NOMO-1 treated with dmso at 0.1 percent for 144 hours (cell line): ENCODE data around the gene PAXX.

ENCODE experiments used
- DNase-seq: peaks from one replicate; lab custom pipeline; 2025; ENCODE audit not compliant: unreplicated experiment; lab: John Stamatoyannopoulos, UW

Gene PAXX, protein sequence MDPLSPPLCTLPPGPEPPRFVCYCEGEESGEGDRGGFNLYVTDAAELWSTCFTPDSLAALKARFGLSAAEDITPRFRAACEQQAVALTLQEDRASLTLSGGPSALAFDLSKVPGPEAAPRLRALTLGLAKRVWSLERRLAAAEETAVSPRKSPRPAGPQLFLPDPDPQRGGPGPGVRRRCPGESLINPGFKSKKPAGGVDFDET

DNA sequence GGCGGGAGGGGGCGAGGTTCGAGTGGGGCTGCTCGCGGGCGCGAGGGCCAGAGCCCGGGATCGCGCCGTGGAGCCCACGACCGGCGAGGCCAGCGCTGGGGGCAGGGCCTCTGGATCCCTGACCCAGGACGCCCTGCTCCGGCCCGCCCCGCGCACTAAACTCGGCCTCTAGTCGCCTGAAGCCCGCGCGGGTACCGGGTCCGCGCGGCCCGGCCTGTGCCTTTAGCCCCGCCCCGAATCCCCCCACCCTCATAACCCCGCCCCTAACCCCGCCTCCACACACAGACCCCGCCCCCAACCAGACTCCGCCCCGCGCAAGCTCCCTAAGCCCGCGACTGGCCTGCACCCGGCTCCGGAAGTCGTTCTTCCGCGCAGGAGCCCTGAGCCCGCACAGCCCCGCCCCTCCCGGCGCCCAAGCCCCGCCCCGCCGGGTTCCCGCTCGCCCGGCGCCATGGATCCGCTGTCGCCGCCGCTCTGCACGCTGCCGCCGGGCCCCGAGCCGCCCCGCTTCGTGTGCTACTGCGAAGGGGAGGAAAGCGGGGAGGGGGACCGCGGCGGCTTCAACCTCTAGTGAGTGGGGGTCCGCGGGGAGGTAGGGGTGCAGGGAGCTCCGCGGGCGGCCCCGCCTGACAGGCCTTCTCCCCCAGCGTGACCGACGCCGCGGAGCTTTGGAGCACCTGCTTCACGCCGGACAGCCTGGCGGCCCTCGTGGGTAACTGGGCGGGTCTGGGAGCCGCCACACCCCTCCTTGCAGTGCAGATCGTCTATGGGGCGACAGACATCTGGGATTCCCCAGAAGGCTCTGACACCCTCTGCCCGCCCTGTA, at the start of gene PAXX:
Gene PAXX, plus strand, starts transcription at position 430 of the 826 bp plus-strand sequence. Its CDS starts 22 bp downstream, at position 452.
- peak; percentile 97 for DNase-seq

DNA sequence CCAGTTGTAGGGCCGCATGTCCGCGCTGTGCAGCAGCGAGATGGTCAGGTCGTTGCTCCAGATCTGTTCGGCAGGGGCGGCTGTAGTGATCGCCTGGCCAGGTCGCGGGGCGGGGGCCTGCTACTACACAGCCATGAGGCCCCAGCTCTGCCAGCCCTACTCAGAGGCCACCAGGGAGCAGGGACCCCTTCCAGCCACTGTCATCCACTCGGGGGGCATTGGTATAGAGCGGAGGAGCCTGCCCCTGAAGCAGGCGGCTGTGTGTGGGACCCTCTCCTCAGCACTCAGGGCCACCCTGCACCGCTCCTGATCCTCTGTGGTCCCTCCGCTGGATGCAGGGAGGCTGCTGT, 49.4 kb upstream of the PAXX start:
- no peak for DNase-seq

DNA sequence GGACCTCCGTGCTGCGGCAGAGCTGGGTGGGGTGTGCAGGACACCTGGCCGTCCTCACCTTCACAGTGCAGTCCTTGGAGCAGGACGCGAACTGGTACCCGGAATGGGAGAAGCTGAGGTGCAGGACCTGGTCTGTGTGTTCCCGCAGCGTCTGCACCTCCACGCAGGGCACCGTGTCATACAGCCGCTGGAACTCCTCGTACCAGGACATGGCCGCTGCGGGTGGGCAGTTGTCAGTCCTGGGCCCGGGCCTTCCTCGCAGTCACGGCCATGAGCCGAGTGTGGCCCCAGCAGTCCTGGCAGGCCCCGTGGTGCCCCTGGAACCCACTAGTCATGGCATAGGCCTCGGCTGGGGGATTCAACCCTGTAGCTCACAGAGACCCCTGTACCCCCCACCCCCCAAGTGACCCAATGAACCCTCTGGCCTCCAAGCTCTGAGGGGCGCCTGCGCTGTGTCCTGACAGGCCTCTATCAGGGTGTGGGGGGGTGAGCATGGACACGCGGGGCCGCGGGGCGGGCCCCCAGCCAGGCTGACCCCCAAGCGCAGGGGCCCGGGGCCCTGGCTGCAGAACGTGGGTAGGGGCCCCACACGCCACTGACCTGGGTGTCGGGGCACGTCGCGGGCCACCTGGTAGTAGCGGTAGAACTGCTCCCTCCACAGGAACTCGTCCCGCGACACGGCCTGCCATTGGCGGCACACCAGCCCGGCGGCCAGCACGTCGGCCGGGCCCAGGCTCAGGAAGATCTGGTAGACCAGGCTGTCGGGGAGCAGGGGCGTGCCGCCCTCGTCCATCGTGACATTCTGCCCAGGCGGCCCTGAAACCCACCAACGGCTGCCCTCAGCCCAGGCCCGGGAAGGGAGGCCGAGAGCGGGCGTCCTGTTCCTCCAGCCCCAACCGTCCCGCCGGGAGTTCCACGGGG, 48.7 kb upstream of the PAXX start:
- peak; percentile 42 for DNase-seq

DNA sequence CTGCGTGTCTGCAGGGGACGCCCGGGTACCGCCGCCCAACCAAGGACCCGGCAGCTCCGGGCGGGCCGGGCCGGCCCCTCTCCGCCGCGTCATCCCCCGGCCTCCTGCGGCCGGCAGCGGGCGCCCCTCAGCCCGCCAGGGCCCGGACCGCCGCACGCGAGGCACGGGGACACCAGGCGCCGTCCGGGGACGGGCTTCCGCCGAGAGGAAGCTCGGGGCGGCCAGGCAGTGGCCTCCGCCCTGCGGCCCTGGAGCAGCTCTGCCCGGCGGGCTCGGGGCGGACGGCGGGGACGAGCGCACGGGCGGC, 48.1 kb upstream of the PAXX start:
- peak; percentile 62 for DNase-seq

DNA sequence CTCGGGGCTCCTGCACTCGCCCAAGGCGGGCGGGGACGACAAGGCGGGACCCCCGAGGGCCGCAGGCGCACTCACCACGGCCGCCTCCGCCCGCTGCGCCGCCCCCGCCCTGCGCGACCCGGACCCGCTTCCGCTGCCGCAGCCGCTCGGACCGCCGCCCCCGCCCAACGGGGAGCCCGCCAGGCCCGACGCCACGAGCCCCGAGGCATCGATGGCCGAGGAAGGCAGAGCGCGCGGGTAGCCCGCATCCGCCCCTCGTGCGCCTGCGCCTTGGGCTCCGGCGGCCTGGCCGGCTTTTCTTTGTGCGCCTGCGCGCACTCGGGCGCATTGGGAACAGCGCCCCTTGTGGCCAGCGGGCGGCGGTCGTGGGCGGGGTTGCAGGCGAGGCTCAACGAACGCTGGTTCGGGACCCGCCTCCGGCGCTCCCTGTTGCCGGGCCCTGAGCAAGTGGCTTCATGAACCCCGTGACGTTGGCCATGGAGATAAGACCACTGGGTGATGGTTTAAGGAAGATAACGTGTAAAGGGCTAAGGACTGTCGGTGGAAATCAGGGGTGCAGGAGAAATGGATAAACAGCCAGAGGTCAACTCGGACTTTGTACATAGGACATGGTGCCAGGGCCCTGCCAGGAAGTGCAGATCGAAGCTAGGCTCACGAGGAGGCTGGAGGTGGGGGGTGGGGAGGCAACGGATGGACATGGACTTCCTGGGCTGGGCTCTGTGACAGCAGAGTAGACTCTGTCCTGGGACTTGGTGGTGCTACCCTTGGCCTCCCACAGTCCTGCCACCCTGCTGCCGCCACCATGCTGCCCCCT, 47.5 kb upstream of the PAXX start, which contains the start of the genes C8G and FBXW5:
Gene C8G, plus strand, starts transcription at position 725 of the 814 bp plus-strand sequence. Its CDS starts 78 bp downstream, at position 803.
Gene FBXW5, minus strand, starts transcription at position 220 of the 814 bp plus-strand sequence. CDS start 655 bp downstream, outside the sequence.
- peak; percentile 98 for DNase-seq

DNA sequence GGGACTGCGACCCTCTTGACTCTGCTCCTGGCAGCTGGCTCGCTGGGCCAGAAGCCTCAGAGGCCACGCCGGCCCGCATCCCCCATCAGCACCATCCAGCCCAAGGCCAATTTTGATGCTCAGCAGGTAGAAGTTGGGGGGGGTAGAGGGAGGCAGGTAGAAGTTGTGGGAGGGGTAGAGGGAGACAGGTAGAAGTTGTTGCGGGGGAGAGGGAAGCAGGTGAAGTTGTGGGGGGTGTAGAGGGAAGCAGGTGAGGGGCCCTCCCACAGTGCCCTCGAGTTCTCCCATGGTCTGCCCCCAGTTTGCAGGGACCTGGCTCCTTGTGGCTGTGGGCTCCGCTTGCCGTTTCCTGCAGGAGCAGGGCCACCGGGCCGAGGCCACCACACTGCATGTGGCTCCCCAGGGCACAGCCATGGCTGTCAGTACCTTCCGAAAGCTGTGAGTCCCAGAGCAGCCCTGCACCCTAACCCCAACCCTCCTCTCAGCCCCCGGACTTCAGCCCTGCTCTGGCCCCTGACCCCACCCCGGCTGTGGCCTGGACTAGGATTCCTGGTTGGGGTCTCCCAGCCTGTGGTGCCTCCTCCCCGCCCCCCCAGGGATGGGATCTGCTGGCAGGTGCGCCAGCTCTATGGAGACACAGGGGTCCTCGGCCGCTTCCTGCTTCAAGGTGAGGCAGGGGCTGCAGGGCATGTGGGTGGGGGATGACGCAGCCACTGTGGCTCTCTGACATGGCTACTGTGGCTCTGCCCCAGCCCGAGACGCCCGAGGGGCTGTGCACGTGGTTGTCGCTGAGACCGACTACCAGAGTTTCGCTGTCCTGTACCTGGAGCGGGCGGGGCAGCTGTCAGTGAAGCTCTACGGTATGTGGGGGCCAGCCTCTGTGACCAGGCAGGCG, 46.6 kb upstream of the PAXX start:
- no peak for DNase-seq

DNA sequence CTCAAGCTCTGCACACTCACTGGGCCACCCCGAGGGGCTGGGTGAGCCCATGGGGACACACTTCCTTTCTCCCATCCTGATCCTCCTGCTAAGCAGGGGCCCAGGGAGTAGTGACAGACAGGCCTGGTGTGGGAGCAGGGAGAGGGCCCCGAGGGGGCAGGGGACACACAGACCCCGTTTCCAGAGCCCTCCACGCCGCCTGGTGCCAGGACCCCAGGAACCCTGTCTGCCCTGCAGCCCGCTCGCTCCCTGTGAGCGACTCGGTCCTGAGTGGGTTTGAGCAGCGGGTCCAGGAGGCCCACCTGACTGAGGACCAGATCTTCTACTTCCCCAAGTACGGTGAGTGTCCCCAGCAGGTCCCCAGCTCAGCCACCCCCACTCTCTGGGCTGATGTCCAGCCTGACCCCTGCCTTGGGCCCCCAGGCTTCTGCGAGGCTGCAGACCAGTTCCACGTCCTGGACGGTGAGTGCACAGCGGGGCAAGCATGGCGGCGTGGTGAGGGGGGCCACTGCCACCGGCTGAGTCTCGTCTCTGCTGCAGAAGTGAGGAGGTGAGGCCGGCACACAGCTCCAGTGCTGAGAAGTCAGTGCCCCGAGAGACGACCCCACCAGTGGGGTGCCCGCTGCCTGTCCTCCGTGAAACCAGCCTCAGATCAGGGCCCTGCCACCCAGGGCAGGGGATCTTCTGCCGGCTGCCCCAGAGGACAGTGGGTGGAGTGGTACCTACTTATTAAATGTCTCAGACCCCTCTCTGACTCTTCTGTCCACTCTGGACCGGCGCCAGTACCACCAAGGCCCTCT, 45.8 kb upstream of the PAXX start:
- no peak for DNase-seq

DNA sequence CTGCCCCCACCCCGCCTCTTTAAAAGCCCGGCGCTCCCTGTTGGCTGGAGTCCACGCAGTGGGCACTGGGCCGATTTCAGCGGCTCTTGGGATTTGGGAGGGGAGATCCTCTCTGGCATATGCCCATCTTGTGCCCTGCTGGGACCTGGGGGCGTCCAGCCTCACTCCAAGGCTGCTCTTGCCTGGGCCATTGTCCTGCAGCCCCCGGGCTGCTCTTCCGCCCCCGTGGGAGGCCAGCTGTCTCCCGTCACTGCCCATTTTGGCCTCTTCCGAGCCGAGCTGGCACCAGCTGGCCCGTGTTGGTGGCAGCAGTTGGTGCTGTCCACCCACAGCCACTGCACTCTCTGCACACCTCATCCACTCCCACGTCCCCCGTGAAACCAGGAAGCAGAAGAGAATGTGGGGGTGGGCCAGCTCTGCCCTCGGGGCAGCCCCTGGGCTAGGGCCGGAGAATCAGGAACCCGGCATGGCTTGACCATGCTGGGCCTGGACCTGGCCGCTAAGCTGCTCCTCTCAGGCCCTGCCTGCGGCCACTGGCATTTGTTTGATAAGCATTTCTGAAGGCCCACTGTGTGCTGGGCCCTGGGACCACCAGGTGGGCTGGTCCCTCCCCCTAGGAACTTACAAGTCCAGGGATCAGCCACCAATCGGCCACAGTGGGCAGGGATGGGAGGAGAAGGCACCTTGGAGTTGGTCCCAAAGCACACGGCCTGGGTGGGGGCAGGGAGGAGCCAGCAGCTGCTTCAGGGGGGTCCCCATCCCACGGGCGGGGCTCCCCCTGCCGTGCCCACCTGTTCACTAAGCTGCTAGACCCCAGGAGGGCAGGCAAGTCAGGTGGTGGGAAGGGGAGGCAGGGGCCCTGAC, 45.0 kb upstream of the PAXX start:
- DNase-seq = no peak

DNA sequence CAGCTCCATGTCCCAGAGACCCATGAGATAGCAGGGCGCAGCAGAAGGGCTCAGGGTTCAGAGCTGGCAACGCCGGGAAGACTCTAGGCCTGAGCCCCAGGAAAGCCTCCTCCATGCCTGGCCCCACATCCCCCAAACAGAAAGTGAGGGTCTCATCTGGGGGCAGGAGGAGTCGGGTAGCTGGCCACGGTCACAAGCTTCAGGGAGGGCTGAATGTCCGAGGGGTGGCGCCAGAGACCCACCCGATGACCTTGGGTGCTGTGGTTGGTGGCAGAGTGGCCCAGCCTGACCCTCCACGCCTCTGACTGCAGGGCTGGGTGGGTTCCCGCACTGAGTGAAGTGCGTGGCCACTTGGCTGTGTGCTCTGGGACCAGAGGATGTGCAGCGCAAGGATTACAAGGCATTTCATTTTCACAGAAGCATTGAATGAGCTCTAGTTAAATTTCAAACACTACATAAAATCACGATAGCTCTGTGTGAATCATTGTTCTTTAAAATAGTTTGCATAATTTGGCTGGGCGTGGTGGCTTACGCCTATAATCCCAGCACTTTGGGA, 44.2 kb upstream of the PAXX start:
- peak; percentile 2 for DNase-seq

DNA sequence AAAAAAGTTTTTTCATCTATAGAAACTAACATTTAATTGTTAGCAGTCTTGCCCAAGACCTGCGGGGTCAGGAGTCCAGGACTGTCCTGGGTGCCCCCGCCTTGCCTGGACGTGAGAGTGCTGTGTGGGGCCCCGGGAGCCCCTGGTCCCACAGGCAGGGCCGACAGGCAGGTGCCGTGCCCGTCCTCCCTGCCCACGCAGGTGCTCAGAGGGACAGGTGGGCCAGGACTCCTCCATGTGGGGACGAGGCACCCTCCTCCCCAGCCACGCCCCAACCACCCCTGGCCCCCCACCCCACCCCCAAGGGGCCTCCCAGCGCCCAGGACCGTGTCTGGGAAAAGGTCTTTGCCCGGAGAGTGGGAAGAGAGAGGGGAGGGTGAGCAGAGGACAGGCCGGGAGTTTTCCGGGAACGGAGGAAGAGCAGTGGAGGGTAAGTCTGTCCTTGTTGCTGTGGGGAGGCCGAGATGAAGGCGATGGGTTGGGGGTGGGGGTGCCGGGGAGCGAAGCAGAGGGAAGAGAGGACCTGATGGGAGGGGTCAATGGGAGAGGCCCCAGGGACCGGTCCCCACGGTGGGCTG, 42.9 kb upstream of the PAXX start:
- no peak for DNase-seq

DNA sequence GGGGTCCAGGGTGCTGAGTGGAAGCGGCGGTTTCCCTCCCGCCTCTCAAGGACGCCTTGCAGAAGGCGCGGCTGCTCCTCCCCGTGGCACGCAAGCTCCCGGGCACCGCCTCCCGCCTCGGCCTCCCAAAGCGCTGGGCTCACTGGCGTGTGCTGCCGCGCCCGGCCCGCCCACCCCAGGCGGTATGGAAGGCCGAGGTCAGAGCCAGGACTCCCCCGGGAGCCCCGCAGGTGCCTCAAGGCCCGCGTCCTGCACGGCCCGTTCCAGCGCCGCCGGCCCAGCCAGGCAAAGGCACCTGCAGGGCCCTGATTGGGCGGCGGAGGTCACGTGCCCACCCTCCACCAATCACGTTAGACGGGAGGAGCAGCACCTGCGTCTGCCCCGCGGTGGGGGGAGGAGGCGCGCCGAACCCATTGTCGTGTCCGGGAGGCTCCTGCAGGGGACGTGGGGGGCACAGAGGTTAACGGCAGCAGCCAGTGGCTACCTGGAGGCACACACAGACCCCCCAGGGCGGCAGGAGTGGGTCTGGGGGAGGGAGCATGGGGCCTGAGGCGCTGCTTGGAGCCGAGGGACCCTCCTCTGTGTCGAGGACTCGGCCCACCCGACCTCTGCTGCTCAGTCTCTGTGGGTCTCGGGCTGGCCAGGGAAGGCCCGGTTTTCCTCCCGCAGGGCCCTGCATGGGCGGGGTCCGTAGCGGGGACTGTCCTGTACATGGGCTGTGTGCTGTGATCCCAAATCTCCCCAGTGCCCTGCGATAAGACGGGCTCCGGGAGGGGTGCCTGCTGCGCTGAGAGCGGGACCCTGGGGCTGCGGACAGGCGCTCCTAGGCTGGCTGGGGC, 42.2 kb upstream of the PAXX start:
- DNase-seq = peak; percentile 97

DNA sequence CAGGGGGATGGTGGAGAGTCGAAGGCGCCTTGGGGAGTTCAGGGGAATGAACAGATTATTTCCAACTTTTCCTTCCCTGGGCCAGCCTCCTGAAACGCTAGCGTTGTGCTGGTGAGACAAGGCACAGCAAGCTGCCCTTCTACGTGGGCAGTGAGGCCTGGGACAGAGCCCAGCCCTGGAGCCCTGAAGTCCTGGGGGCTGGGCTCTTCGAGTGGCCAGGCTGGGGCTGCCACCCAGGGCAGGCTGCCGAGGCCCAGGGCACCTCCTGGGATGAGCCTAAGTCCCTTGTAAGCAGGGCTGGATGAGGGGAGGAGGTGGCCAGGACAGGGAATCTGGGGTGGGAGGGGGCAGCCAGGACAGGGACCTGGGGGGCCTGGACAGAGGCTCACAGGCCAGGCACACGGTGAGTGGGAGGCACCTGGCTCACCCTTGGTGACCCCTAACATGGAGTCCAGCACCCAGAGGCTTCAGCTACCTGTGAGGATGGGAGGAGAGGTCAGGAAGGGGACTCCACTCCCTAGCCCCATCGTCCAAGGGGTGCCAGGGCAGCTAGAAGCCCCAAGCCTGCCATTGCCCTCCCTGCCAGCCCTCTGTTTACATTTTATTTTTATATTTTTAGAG, 41.5 kb upstream of the PAXX start:
- no peak for DNase-seq

DNA sequence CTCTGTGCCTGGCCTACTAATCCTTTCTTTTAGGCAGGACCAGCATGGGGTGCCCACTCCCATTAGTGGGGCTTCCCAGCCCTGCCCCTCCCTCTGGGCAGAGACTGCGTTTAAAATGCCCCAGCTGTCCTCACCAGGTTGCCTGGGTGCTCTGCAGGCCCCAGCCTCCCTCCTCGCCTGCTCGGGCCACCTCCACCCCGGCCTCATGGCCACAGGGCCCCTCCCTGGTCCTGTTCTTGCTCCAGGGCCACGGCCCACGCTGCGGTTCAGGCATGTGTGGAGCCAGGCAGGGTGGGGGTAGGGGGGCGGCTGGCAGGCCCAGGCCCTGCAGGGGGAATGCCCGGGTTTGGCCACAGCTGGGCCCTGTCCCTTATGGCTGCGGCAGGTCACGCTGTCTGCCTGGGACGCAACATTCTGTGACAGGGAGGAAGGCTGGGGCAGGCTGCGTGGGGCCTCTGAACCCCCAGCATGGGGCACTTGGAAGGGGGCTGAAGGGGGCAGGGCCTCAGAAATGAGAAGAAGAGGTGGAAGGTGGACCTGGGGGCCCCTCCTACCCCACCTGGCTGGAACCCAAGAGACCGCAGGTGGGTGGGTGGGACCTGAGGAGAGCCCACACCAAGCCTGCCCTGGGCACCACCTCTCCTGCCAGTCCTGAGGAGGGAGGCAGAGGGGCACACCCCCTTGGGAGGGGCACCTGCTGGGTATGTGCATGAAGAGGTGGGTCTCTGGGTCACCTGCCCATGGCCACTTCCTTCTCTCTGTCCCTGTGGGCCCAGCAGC, 40.5 kb upstream of the PAXX start, which contains the start of gene LCN12:
Gene LCN12, plus strand, starts transcription at position 733 of the 780 bp plus-strand sequence. CDS start 55 bp downstream, outside the sequence.
- DNase-seq = no peak

DNA sequence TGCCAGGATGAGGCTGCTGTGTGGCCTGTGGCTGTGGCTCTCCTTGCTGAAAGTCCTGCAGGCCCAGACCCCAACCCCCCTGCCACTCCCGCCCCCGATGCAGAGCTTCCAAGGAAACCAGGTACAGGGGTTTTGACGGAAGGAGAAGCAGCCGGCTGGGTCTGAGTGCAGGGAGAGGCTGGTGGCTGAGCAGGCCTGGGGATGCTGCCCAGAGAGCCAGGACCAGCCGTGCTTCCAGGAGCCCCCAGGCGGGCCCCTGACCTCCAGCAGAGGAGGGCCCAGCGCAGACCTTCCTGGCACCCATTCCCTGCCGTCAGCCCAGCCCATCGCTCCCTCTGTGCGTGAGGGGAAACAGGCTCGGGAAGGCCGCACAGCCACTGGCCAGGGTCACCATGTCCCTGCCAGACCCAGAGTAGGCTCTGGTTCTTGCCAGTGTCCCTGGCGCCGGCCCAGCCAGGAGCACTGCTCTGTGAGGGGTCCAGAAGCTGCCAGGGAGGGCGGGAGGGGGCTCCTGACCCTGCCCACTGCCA, 39.8 kb upstream of the PAXX start:
- DNase-seq = no peak
